ENCODE data around the gene C3orf49.

Gene C3orf49

DNA sequence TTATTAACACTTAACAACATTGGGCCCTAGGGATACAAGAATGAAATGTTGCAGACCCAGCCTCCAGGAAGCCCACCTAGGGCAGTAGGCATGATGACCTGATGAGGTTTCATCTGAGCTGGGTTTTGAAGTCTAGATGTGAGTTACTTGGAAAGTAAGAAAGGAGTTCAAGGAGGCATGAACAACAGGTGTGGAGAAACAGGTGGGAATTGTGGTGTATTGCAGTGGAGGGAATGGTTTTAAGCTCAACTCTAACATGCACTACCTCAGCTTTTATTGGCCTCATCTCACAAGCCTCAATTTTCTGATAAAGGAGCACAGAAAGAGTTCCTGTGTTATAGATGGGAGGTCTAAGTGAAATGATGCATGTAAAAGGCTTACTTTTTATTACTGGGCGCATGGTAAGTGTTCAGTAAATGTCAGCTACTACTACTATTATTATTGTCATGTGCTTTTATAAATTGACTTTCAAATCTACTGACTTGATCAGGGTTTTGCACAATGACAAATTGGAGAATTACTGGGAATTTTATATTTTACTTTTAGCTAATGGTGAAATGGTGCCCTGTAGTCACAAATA lies 73.8 kb downstream of the C3orf49 start:
- DNase-seq = no peak

DNA sequence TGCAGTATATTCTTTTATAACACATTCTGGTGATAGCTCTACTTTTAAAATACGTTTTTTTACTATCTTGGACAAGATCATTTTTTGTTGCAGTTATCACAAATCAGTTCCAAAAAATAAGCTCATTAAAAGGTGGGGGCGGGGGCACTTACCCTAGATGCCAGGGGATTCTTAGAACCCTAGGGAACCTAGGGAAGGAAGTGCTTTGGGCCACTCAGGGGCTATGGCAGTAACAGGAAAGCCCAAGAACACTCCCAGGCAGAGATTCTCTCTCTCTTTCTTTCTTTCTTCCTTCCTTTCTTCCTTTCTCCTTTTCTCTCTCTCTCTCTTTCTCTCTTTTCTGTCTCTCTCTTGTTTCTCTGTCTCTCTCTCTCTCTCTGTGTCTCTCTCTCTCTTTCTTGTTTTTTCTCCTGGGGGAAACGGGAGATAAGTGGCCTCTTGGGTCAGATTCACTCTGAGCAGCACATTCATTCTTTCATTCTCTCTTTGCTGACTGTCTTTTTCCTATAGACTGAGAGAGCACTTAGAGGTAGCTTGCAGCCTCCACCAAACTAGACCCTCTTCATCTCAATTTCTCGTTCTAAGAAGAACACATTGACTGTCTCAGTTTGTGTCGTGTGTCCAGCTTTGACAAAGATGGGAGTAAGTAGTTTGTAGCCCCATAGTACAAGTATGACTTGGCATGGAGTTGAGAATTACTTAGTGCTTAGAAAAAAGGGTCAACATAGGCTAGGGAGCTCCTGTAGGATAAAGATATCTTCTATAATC lies 76.5 kb downstream of the C3orf49 start:
- no peak for DNase-seq

DNA sequence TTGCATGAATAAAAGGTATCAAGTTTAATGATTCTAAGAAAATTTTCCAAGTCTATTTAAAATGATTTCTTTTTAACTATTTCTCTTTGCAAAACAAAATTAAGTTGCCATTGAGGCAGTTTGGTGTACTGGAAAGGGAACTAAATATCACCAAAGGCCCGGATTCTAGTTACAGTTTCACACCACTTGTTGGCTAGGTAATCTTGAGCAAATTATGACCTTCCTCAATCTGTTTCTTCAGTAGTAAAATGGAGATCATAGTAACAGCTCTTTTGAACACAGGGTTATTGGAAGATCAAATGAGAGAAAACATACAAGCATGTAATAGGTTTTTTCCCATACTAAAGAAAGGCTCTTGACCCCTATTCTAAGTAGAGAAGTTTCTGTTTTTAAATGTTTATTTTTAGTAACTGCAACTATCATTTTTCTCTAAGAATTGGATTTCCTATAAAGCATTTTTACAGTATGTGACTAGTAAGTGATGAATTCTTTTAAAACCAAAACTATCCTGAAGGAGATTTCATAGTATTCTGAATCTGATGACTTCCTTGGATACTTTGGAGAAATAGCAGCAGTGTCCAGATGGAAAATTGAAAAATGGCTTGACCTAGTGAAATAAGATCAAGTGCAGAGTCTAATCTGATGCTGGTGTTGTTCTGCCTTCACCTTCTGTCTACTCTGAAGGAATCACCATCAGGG lies 77.4 kb downstream of the C3orf49 start:
- DNase-seq = no peak
